GM12878 (cell line): ENCODE data around the gene TCF7. TPM values are rescaled to one million over a fixed set of nuclear protein-coding genes. Genes with fewer than 3 reads are reported as not detected.

Experiments used
- EED ChIP-seq: sonication (generic); IDR thresholded peaks from 2 replicates; pipeline ENCODE4 v1.6.1; 2016; ENCODE audit warnings: antibody characterized with exemption, low read depth
- EGR1 ChIP-seq, 2 experiments: IDR thresholded peaks; 1 replicate in 1 of 2; 2 replicates in 1 of 2; pipeline ENCODE4 v1.6.1; 2011 to 2012; ENCODE audit warnings: low read depth in 2 of 2, low read length in 2 of 2, borderline replicate concordance in 1 of 2, mild to moderate bottlenecking in 1 of 2, moderate library complexity in 1 of 2
- GATAD2B ChIP-seq: fragments of 450-650 bp; conservative IDR thresholded peaks from 2 replicates; pipeline ENCODE4 v1.6.1; 2017; ENCODE audit warnings: low read depth, mild to moderate bottlenecking, moderate library complexity
- MTA2 ChIP-seq: fragments of 450-650 bp; IDR thresholded peaks from 2 replicates; pipeline ENCODE4 v1.6.1; 2016; ENCODE audit warnings: low read depth, mild to moderate bottlenecking, moderate library complexity
- MXI1 ChIP-seq: fragments of 150-350 bp; IDR thresholded peaks from 2 replicates; pipeline ENCODE4 v1.6.1; 2011; ENCODE audit warnings: low read depth, mild to moderate bottlenecking, inconsistent platforms, low read length, improper control_type of control experiment
- NRF1 ChIP-seq: conservative IDR thresholded peaks from 2 replicates; pipeline ENCODE4 v1.6.1; 2011; ENCODE audit warnings: mild to moderate bottlenecking, low read depth, low read length, improper control_type of control experiment
- PAX8 ChIP-seq: fragments of 450-650 bp; IDR thresholded peaks from 2 replicates; pipeline ENCODE4 v1.6.1; 2017; ENCODE audit warnings: mild to moderate bottlenecking, moderate library complexity
- SRF ChIP-seq, 2 experiments: IDR thresholded peaks; 2 replicates each; pipeline ENCODE4 v1.6.1; 2011; ENCODE audit warnings: low read depth in 2 of 2, low read length in 2 of 2, mild to moderate bottlenecking in 1 of 2, moderate library complexity in 1 of 2
- TCF12 ChIP-seq: IDR thresholded peaks from 2 replicates; pipeline ENCODE4 v1.6.1; 2011; ENCODE audit warnings: low read depth, mild to moderate bottlenecking, low read length
- TCF3 ChIP-seq: IDR thresholded peaks from 2 replicates; pipeline ENCODE4 v1.6.1; 2012; ENCODE audit warnings: low read depth, mild to moderate bottlenecking, low read length, borderline replicate concordance; ENCODE audit not compliant: insufficient read depth
- TCF7 ChIP-seq: IDR thresholded peaks from 2 replicates; pipeline ENCODE4 v1.6.1; 2014; ENCODE audit warnings: antibody characterized with exemption, borderline replicate concordance
- ZNF217 ChIP-seq: fragments of 450-650 bp; IDR thresholded peaks from 2 replicates; pipeline ENCODE4 v1.6.1; 2017; ENCODE audit warnings: antibody characterized with exemption, mild to moderate bottlenecking
- polyA plus RNA-seq, 11 experiments: library from polyadenylated mRNA; depleted of rRNA in 4 of 11; unstranded in 6 of 11; stranded (reverse) in 5 of 11; fragments of >200 nt; fragmentation: Nextera tagmentation in 4 of 11; fragmentation: Illumina TruSeq in 1 of 11; extraction: Ambion mirVana in 4 of 11; extraction: Trizol in 1 of 11; gene quantifications; 1 replicate in 1 of 11; 2 replicates in 10 of 11; pipeline versions ENCODE4 v1.2.1 to v1.2.3, GENCODE V29; 2011 to 2016; ENCODE audit warnings: inconsistent platforms in 2 of 11, missing spikeins in 2 of 11, low read depth in 1 of 11
- total RNA-seq, 4 experiments: library from RNA; depleted of rRNA in 3 of 4; stranded (reverse); fragments of >200 nt in 3 of 4; fragmentation: Illumina TruSeq in 1 of 4; extraction: Trizol in 1 of 4; gene quantifications; 2 replicates each; pipeline versions ENCODE4 v1.2.1 to v1.2.3, GENCODE V29; 2013 to 2021
- TF ChIP-seq, protein P1 (sequence below): fragments of 450-650 bp; IDR thresholded peaks from 2 replicates; pipeline ENCODE4 v1.6.1; 2018; ENCODE audit warnings: borderline replicate concordance, mild to moderate bottlenecking; ENCODE audit not compliant: partially characterized antibody
- TF ChIP-seq, protein P2 (sequence below): fragments of 450-650 bp; IDR thresholded peaks from 2 replicates; pipeline ENCODE4 v1.6.1; 2017; ENCODE audit warnings: mild to moderate bottlenecking, moderate library complexity
- TF ChIP-seq, protein P3 (sequence below): fragments of 450-650 bp; IDR thresholded peaks from 2 replicates; pipeline ENCODE4 v1.6.1; 2014; ENCODE audit warnings: mild to moderate bottlenecking

TCF7 gene
- total and polyA plus RNA-seq, 10 of the 15 experiments (the other 5 are each of a cell fraction or from before 2014, with no cell fraction given): 10.0 to 60.2 (median 23.6) TPM

DNA sequence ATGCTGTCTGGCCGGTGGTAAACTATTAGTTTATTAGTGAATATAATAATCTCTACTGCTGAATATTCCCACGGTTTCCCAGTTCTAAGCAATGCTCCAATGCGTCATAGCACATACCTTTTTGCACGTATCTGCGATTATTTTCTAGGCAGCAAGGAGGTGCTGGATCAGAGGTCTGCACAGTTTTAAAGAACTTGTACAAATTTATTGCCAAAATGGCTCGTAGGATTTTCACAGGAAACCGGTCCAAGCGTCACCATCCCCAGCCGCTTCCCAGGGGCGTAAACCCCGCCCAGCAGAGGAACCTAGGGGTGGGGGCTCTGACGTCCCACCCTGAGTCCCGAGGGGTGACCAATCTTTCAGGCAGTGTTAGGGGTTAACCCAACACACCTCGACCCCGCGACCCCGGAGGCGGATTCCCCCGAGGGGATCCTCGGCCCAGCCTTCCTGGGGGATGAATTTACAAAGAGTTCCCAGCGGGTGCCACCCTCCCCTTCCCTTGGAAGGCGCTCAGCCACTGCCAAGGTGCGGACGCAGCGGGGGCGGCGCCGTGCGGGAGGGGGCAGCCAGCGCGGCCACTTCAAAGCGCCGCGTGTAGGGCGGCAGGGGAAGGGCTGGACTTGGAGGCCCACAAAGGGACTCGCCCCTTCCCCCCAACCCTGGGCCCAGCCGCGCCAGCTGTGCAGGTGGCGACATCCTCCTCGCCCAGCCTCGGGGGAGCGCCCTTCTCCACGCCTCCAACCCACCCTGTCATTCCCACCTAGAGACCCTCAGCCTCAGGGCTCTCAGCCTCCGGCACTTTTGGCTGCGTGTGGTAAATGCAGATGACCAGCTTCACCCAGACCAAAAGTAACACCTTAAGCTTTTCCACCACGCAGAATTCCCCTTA is 43.5 kb upstream of the TCF7 start (continued):
- peak; percentile 81 for TF ChIP-seq MTA2
- 0 out of 2 replicates have a peak, but pooled peaks have one; percentile 44 for TF ChIP-seq TCF12
- peak; percentile 86; the same call in 1 of the 2 replicates for TF ChIP-seq TCF3
- TF ChIP-seq GATAD2B: peak; percentile 99
- TF ChIP-seq SRF (IDR thresholded peaks at IDR 0.05; ENCODE audit: low read depth in 2 of 2, low read length in 2 of 2): no peak
- no peak for TF ChIP-seq PAX8
- peak; percentile 85 for TF ChIP-seq TCF7
- TF ChIP-seq ZNF217: peak; percentile 56; the same call in 1 of the 2 replicates
- TF ChIP-seq NRF1: no peak
- TF ChIP-seq, protein P1, sequence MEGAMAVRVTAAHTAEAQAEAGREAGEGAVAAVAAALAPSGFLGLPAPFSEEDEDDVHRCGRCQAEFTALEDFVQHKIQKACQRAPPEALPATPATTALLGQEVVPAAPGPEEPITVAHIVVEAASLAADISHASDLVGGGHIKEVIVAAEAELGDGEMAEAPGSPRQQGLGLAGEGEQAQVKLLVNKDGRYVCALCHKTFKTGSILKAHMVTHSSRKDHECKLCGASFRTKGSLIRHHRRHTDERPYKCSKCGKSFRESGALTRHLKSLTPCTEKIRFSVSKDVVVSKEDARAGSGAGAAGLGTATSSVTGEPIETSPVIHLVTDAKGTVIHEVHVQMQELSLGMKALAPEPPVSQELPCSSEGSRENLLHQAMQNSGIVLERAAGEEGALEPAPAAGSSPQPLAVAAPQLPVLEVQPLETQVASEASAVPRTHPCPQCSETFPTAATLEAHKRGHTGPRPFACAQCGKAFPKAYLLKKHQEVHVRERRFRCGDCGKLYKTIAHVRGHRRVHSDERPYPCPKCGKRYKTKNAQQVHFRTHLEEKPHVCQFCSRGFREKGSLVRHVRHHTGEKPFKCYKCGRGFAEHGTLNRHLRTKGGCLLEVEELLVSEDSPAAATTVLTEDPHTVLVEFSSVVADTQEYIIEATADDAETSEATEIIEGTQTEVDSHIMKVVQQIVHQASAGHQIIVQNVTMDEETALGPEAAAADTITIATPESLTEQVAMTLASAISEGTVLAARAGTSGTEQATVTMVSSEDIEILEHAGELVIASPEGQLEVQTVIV: no peak
- peak; percentile 52 for TF ChIP-seq MXI1
- TF ChIP-seq EED: peak; percentile 37; the same call in 1 of the 2 replicates
- TF ChIP-seq, protein P2, sequence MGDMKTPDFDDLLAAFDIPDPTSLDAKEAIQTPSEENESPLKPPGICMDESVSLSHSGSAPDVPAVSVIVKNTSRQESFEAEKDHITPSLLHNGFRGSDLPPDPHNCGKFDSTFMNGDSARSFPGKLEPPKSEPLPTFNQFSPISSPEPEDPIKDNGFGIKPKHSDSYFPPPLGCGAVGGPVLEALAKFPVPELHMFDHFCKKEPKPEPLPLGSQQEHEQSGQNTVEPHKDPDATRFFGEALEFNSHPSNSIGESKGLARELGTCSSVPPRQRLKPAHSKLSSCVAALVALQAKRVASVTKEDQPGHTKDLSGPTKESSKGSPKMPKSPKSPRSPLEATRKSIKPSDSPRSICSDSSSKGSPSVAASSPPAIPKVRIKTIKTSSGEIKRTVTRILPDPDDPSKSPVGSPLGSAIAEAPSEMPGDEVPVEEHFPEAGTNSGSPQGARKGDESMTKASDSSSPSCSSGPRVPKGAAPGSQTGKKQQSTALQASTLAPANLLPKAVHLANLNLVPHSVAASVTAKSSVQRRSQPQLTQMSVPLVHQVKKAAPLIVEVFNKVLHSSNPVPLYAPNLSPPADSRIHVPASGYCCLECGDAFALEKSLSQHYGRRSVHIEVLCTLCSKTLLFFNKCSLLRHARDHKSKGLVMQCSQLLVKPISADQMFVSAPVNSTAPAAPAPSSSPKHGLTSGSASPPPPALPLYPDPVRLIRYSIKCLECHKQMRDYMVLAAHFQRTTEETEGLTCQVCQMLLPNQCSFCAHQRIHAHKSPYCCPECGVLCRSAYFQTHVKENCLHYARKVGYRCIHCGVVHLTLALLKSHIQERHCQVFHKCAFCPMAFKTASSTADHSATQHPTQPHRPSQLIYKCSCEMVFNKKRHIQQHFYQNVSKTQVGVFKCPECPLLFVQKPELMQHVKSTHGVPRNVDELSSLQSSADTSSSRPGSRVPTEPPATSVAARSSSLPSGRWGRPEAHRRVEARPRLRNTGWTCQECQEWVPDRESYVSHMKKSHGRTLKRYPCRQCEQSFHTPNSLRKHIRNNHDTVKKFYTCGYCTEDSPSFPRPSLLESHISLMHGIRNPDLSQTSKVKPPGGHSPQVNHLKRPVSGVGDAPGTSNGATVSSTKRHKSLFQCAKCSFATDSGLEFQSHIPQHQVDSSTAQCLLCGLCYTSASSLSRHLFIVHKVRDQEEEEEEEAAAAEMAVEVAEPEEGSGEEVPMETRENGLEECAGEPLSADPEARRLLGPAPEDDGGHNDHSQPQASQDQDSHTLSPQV: no peak
- TF ChIP-seq, protein P3, sequence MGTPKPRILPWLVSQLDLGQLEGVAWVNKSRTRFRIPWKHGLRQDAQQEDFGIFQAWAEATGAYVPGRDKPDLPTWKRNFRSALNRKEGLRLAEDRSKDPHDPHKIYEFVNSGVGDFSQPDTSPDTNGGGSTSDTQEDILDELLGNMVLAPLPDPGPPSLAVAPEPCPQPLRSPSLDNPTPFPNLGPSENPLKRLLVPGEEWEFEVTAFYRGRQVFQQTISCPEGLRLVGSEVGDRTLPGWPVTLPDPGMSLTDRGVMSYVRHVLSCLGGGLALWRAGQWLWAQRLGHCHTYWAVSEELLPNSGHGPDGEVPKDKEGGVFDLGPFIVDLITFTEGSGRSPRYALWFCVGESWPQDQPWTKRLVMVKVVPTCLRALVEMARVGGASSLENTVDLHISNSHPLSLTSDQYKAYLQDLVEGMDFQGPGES: no peak
- TF ChIP-seq EGR1 (IDR thresholded peaks at IDR 0.05; ENCODE audit: borderline replicate concordance in 1 of 2, low read depth in 2 of 2, low read length in 2 of 2): peak in 1 of 2 experiments; percentile 82; a peak in 2 of 3 replicates
